Measurements from ENCODE around the gene NIM1K. TPM values are rescaled to one million over a fixed set of nuclear protein-coding genes. Genes with fewer than 3 reads are reported as not detected.

NIM1K gene
- total and polyA plus RNA-seq, 2 of the 4 experiments (the other 2 are of a cell fraction): 0.54 to 0.68 TPM

- Histone ChIP-seq H2BK15ac (ENCODE audit: low read depth, low read length) (no peak overlapping the region), H3K79me1 (ENCODE audit: low read depth in 1 of 2, low read length in 2 of 2) (peaks cover 9 to 12% of the 10 kb centered on the region in 2 experiments), H3K23ac (ENCODE audit: low read depth, low read length) (no peak overlapping the region), H3K27ac (ENCODE audit: insufficient read depth, low read length) (no peak overlapping the region), H3K9ac (ENCODE audit: low read depth, low read length) (no peak overlapping the region), H3K4me2 (ENCODE audit: low read depth, low read length) (no peak overlapping the region), H3K9me1 (ENCODE audit: insufficient read depth, low read length) (peaks cover 5% of the 10 kb centered on the region), H3K4me3 (ENCODE audit: insufficient read depth, low read depth, low read length) (no peak overlapping the region), H3K4ac (ENCODE audit: low read depth, low read length) (no peak overlapping the region), H2AK9ac (replicated peaks; ENCODE audit: low read depth, low read length, poor library complexity) (no peak overlapping the region), H3K18ac (ENCODE audit: low read depth, low read length) (no peak overlapping the region), H2BK20ac (ENCODE audit: low read depth, low read length) (no peak overlapping the region), H3K9me3 (ENCODE audit: control insufficient read depth, insufficient read depth, low read length) (no peaks in the 10 kb centered on the region), H4K5ac (ENCODE audit: low read depth, low read length) (no peak overlapping the region), H4K91ac (ENCODE audit: insufficient read depth, low read depth, low read length) (no peak overlapping the region), H2BK5ac (ENCODE audit: low read depth, low read length, poor library complexity, severe bottlenecking) (no peak overlapping the region), H3K36me3 (ENCODE audit: control insufficient read depth, insufficient read depth, low read length) (no peaks in the 10 kb centered on the region), H3K56ac (ENCODE audit: extremely low read depth, insufficient read depth, low read length) (no peak overlapping the region), H2BK120ac (ENCODE audit: low read depth, low read length) (no peak overlapping the region), H3K27me3 (ENCODE audit: control insufficient read depth, insufficient read depth, low read length) (no peaks in the 10 kb centered on the region), H4K20me1 (ENCODE audit: insufficient read depth, low read length) (no peaks in the 10 kb centered on the region; the same call in 1 of the 2 replicates), H3K4me1 (ENCODE audit: control insufficient read depth, insufficient read depth, low read length) (peaks cover 2% of the 10 kb centered on the region; the same call in 1 of the 2 replicates), H2AK5ac (ENCODE audit: low read depth, low read length) (no peak overlapping the region), H4K8ac (ENCODE audit: low read depth in 2 of 2, low read length in 2 of 2) (no peak overlapping the region), H3K14ac (replicated peaks; ENCODE audit: low read depth, low read length) (no peak overlapping the region), H2AFZ (replicated peaks; ENCODE audit: low read length, poor library complexity) (no peak overlapping the region)
- TF ChIP-seq CEBPB (IDR thresholded peaks at IDR 0.05; ENCODE audit: low read depth, low read length) (no peak), USF2 (IDR thresholded peaks at IDR 0.05; ENCODE audit: low read depth, low read length) (no peak), ELK1 (IDR thresholded peaks at IDR 0.05; ENCODE audit: borderline replicate concordance, low read depth, low read length) (no peak), RCOR1 (IDR thresholded peaks at IDR 0.05; ENCODE audit: insufficient replicate concordance, low read length) (no peak), CHD1 (IDR thresholded peaks at IDR 0.05; ENCODE audit: low read depth, low read length) (no peak), FOS (IDR thresholded peaks at IDR 0.05; ENCODE audit: low read depth, low read length) (no peak), SMC3 (IDR thresholded peaks at IDR 0.05; ENCODE audit: low read depth, low read length) (no peak), RAD21 (IDR thresholded peaks at IDR 0.05; ENCODE audit: low read length) (no peak), NFE2L2 (IDR thresholded peaks at IDR 0.05; ENCODE audit: low read depth, low read length) (no peak), MXI1 (IDR thresholded peaks at IDR 0.05; ENCODE audit: borderline replicate concordance, low read depth, low read length) (no peak), RFX5 (IDR thresholded peaks at IDR 0.05; ENCODE audit: low read depth, low read length) (no peak), POLR2A (IDR thresholded peaks at IDR 0.05; ENCODE audit: low read depth, low read length) (no peak), MAFK (IDR thresholded peaks at IDR 0.05; ENCODE audit: low read depth, low read length) (no peak), CTCF (conservative IDR thresholded peaks at IDR 0.05; ENCODE audit: low read depth, low read length) (no peak), BHLHE40 (IDR thresholded peaks at IDR 0.05; ENCODE audit: low read depth, low read length) (no peak), MAZ (IDR thresholded peaks at IDR 0.05; ENCODE audit: borderline replicate concordance, low read depth, low read length) (no peak)
- DNase-seq (no peak), ATAC-seq (ENCODE audit: low read depth) (no peak)
- dilution Hi-C loops (cut with HindIII; ENCODE audit: low sequenced_read_pairs, unreplicated experiment): no loop called here
- no TSS peak for BruUV-seq (replicated peaks)
- ChIA-PET POLR2A (ENCODE audit: unreplicated experiment) (no interaction called here), CTCF (no interaction called here)
- intact Hi-C loops (cut with micrococcal nuclease): no loop called here
- in situ Hi-C loops (cut with MboI; ENCODE audit: low sequenced_read_pairs): loop anchor here (25.0 kb wide), 1 partner anchor 204 kb away; the partner anchor contains the start of gene ZNF131
- WGBS, 2 experiments (ENCODE audit: extremely low coverage in 2 of 2, insufficient read length in 1 of 2): no CpG with 5 or more reads among the region's 5 CpGs
Measured at GRCh38 chr5:43316421-43316820, 124.4 kb downstream of the NIM1K start.

Measured in IMR-90 (cell line).